Subcutaneous abdominal adipose tissue (tissue), 5 donors: ENCODE results near the gene ATP8B4.
"Not testable (repeated sequence)": the region's sequence is repeated elsewhere in the genome, so short reads cannot be mapped to it uniquely, and the experiment has no call there.

Experiments
- H3K27ac ChIP-seq: one replicate; pipeline ENCODE4 v1.7.0; 2013; ENCODE audit warnings: low read depth, mild to moderate bottlenecking, inconsistent platforms, low read length, moderate library complexity
- H3K27me3 ChIP-seq, 5 donors: one replicate each; pipeline ENCODE4 v1.7.0; 2013; ENCODE audit warnings: low read length in 5 of 5, inconsistent platforms in 1 of 5; ENCODE audit not compliant: control insufficient read depth in 5 of 5, insufficient read depth in 4 of 5
- H3K36me3 ChIP-seq, 5 donors: one replicate each; pipeline ENCODE4 v1.7.0; 2013; ENCODE audit warnings: low read length in 5 of 5; ENCODE audit not compliant: control insufficient read depth in 5 of 5, insufficient read depth in 5 of 5
- H3K4me1 ChIP-seq, 5 donors: one replicate each; pipeline ENCODE4 v1.7.0; 2013; ENCODE audit warnings: low read length in 5 of 5, mild to moderate bottlenecking in 3 of 5, moderate library complexity in 1 of 5; ENCODE audit not compliant: control insufficient read depth in 5 of 5, insufficient read depth in 5 of 5
- H3K4me3 ChIP-seq, 5 donors: one replicate each; pipeline ENCODE4 v1.7.0; 2013; ENCODE audit warnings: low read length in 5 of 5, low read depth in 1 of 5
- H3K9ac ChIP-seq, 5 donors: one replicate each; pipeline ENCODE4 v1.7.0; 2013; ENCODE audit warnings: low read length in 5 of 5, mild to moderate bottlenecking in 4 of 5, moderate library complexity in 3 of 5
- H3K9me3 ChIP-seq, 5 donors: one replicate each; pipeline ENCODE4 v1.7.0; 2013; ENCODE audit warnings: low read length in 5 of 5; ENCODE audit not compliant: control insufficient read depth in 5 of 5
- donor health status: healthy.
- donor health status: healthy.
- donor health status: healthy.
- donor health status: healthy.
- donor health status: healthy.

The ATP8B4 gene

GRCh38 chr15:50119063-50120040 lies at the start of gene ATP8B4:
ATP8B4 (minus strand) TSS chr15:50119233; CDS start chr15:50106966, 12,267 bp downstream.
- H3K36me3 ChIP-seq: no peaks in the 10 kb centered on the region

DNA sequence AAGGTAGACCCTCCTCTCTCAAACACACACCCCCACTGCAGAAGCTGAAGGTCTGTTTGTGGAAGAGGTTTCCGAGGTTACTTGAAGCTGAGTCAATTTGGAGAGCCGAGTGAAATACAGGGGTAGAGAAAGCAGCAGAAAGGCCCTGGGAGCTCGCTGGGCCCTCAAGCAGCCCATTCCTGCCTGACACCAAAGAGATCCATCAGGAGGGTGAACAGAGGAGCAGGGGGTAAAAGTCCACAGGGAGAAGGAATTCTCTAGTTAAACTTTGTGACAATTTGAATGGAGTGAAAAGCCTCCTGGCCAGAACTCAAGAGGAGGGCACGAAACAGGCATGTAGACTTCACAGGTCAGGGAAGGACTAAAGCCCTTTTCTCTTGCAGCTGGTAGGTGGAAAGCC lies 49.3 kb upstream of the ATP8B4 start:
- H3K9me3 ChIP-seq: no peaks in the 10 kb centered on the region
- no peak overlapping the region for H3K9ac ChIP-seq
- no peaks in the 10 kb centered on the region for H3K27me3 ChIP-seq
- H3K4me1 ChIP-seq: no peaks in the 10 kb centered on the region
- H3K4me3 ChIP-seq: no peak overlapping the region
- H3K36me3 ChIP-seq: no peaks in the 10 kb centered on the region
- no peak overlapping the region for H3K27ac ChIP-seq

More at GRCh38 chr15:50119063-50120040, at the start of gene ATP8B4:
- Histone ChIP-seq H3K4me1 (peaks cover 0 to 3% (median 0%) of the 10 kb centered on the region in 5 donors), H3K9ac (no peak within 1 kb of the TSS), H3K27ac (no peak within 1 kb of the TSS), H3K4me3 (no peak within 1 kb of the TSS), H3K9me3 (peaks cover 0 to 6% (median 3%) of the 10 kb centered on the region in 5 donors), H3K27me3 (no peaks in the 10 kb centered on the region)

DNA sequence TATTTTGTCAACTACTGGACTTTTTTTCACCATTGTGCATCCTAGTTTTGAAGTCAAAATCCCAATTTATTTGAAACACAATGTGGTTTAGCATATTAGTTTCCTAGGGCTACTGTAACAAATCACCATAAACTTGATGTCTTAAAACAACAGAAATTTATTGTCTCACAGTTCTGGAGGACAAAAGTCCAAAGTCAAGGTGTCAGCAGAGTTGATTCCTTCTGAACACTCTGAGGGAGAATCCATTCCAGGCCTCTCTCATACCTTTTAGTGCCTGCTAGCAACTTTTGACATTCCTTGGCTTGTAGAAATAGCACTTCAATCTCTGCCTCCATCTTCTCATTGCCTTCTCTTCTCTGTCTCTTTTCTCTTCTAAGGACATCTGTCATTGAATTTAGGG lies 48.1 kb upstream of the ATP8B4 start:
- Histone ChIP-seq H3K27ac (no peak overlapping the region), H3K27me3 (no peaks in the 10 kb centered on the region), H3K4me3 (no peak overlapping the region), H3K36me3 (no peaks in the 10 kb centered on the region), H3K9me3 (no peaks in the 10 kb centered on the region), H3K9ac (no peak overlapping the region), H3K4me1 (no peaks in the 10 kb centered on the region)

- H3K4me3 ChIP-seq: no peak overlapping the region
- no peaks in the 10 kb centered on the region for H3K27me3 ChIP-seq
- H3K4me1 ChIP-seq: no peaks in the 10 kb centered on the region
- H3K9me3 ChIP-seq: no peaks in the 10 kb centered on the region
- H3K9ac ChIP-seq: no peak overlapping the region
- no peaks in the 10 kb centered on the region for H3K36me3 ChIP-seq
- no peak overlapping the region for H3K27ac ChIP-seq
Observed at GRCh38 chr15:50166216-50166615, 47.2 kb upstream of the ATP8B4 start.

DNA sequence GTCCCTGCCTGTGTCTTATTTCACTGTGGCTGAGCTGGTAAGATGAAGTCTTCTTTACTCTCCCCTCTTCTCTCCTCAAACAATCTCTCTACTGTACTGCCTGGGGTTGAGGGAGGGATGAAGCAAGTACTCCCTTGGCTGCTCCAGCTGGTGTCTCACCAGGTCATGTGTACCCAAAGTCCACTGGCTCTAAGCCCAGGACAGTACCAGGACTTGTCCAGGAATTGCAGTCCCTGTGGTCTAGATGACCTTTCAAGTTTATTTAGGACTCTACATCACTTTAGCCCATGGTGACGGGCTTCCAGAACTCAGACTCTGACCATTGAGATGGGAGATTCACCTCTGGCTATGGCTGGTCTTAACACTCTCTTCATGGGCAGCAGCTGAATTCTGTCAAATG lies 45.4 kb upstream of the ATP8B4 start:
- Histone ChIP-seq H3K9ac (no peak overlapping the region), H3K27me3 (no peaks in the 10 kb centered on the region), H3K9me3 (no peaks in the 10 kb centered on the region), H3K4me3 (no peak overlapping the region), H3K27ac (no peak overlapping the region), H3K36me3 (no peaks in the 10 kb centered on the region), H3K4me1 (no peaks in the 10 kb centered on the region)

DNA sequence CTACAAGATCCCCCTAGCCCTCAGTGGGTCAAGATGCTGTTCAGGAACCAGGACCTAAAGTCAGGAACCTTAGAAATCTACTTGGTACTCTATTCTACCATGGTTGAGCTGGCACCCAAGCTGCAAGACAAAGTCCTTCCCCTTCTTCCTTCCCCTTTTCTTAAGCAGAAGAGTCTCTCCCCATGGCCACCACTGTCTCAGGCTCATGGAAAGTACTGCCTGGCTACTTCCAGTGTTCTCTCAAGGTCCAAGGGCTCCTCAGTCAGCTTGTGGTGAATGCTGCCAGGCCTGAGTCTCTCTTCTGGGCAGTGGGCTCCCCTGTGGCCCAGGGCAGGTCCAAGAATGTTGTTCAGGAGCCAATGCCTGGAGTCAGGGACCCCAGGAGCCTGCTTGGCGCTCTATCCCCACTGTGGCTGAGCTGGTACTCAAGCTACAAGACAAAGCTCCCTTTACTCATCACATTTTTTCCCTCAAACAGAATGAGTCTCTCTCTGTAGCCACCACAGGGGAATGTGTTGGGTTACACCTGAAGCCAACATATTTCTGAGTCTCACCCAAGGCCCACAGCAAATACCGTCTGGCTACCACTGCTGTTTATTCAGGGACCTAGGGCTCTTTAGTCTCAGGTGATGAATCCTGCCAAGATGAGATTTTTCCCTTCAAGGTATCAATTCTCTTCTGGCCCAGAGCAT lies 44.8 kb upstream of the ATP8B4 start:
- Histone ChIP-seq H3K4me3 (no peak overlapping the region), H3K9ac (no peak overlapping the region), H3K27me3 (no peaks in the 10 kb centered on the region), H3K36me3 (no peaks in the 10 kb centered on the region), H3K4me1 (no peaks in the 10 kb centered on the region), H3K27ac (no peak overlapping the region), H3K9me3 (no peaks in the 10 kb centered on the region)

GRCh38 chr15:50162969-50163718 lies 44.1 kb upstream of the ATP8B4 start:
- Histone ChIP-seq H3K27ac (no peak overlapping the region), H3K36me3 (no peaks in the 10 kb centered on the region), H3K4me1 (no peaks in the 10 kb centered on the region), H3K9ac (no peak overlapping the region), H3K27me3 (no peaks in the 10 kb centered on the region), H3K4me3 (no peak overlapping the region), H3K9me3 (no peaks in the 10 kb centered on the region)

DNA sequence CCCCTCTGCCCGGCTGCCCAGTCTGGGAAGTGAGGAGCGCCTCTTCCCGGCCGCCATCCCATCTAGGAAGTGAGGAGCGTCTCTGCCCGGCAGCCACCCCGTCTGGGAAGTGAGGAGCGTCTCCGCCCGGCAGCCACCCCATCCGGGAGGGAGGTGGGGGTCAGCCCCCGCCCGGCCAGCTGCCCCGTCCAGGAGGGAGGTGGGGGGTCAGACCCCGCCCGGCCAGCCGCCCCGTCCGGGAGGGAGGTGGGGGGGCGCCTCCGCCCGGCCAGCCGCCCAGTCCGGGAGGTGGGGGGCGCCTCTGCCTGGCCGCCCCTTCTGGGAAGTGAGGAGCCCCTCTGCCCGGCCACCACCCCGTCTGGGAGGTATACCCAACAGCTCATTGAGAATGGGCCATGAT lies 39.2 kb upstream of the ATP8B4 start:
- not testable (repeated sequence) for H3K36me3 ChIP-seq, H3K9me3 ChIP-seq, H3K4me1 ChIP-seq, H3K27me3 ChIP-seq, H3K27ac ChIP-seq, H3K9ac ChIP-seq, H3K4me3 ChIP-seq

GRCh38 chr15:50151476-50151875 lies 32.4 kb upstream of the ATP8B4 start:
- Histone ChIP-seq H3K27me3 (no peaks in the 10 kb centered on the region), H3K9me3 (no peaks in the 10 kb centered on the region), H3K4me1 (peaks cover 0 to 4% (median 0%) of the 10 kb centered on the region in 5 donors), H3K36me3 (no peaks in the 10 kb centered on the region), H3K27ac (no peak overlapping the region), H3K9ac (no peak overlapping the region), H3K4me3 (no peak overlapping the region)
